Stimulated activated CD8-positive, alpha-beta memory T cell treated with anti-CD3 and anti-CD28 coated beads, Interleukin-7, amount 100 ng/mL, for 1 hour (primary cell): ENCODE measurements around the gene GPR156.
"Not testable (repeated sequence)": the region's sequence is repeated elsewhere in the genome, so short reads cannot be mapped to it uniquely, and the experiment has no call there.

ENCODE experiments used
- DNase-seq, 2 donors: peaks; one replicate each; pipeline ENCODE4 v3.0.0-alpha.2; 2020; ENCODE audit warnings: low read depth in 2 of 2

GPR156 gene

DNA sequence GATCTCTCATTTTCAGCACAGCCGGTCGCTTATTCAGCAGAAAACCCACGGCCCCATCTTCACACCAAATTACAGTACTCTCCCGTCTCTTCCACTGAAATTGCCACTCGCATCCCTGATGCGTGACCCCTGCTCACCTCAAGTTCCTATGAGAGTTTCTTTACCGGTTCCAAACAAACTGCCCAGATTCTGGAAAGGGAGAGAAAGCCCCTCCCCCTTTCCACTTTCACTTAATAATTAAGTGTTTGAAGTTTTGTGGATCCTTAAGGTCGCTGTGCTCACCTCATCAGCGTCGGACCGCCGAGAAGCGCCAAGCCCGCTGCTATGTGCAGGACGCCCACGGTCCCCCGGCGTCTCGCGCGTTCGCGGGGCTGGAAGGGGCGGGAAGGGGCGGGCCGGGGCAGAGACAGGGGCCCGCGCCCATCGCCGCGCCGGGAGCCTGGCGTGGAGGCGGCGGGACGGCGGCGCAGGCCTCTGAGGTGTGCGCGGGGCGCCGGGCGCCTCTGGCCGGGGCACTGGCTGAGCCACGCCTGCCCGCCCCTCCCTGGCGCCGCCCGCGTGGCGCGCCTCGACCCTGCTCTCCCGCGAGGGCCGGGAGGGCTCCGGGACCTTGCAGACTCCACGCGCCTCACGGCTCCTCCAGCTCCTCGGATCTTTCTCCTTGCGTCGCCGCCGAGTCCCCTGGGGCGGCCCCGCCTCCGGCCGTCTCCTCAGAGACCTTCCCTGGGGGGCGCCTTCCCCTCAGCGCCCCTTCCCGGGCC, at the start of gene GPR156:
GPR156 (minus strand) TSS at position 476 of the 761 bp plus-strand sequence. CDS start 41,124 bp downstream, outside the sequence.
- DNase-seq: no peak

DNA sequence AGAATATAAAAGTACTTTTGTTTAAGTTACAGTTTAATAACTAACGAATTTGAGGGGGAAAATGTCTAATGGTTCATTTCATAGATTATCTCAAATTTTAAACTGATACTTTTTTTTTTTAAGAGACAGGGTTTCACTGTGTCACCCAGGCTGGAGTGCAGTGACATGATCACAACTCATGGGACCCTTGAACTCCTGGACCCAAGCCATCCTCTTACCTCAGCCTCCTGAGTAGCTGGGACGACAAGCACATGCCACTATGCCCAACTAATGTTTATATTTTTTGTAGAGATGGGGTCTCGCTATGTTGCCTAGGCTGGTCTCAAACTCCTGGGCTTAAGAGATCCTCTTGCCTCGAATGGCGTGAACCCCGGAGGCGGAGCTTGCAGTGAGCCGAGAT, 47.6 kb upstream of the GPR156 start:
- DNase-seq: no peak

DNA sequence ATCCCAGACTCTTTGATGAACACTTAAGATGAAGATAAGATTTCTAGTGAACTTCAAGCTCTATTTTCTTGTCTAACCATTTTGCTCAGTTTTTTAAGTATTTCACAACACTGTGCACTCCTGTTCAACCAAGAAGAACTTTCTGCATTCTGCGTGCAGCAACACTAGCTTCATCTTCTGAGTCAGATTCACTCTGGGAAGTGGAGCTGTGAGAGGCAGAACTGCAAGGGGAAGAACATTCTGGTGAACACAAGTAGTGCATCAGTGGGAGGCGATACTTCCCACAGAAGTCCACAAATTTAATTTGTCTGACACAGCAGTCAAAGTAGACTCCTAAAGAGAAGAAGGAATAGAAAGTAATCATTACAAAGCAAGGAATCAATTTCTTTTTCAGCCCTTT, 46.1 kb upstream of the GPR156 start:
- no peak for DNase-seq

DNA sequence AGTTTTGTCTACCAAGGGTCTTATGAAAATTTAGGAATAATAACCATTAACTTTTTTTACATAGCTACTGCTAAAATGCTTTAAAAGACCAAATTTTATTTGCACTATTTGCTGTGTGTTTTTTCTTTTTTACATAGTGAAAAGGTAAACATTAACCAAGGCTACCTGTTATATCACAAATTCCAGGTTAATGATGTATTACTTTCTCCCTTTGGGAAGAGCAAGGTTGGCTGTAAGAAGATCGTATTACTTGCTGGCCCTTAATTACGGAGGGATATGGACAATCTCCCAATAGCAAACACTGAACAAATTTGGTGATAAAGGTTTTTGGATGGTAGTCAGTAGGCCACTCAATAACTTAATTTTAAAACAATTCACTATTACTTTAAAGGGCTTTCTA, 41.8 kb upstream of the GPR156 start:
- DNase-seq: no peak

DNA sequence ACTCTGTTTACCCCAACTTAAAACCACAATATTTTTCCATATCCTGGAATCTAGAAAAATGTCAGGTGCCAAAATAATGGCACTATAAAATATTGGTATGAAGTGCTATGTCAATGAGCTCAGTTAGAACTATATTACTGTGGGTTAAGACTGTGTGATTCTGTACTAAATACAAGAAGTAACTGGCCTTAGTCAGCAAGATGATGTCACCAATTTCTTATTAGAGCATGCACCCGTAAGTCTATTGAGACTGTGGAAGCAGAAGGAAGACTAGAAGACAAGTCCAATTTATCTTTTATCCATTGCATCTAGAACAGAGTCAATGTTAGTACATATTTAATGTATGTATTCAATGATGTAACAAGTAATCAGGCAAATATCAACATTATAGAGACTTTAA, 39.2 kb upstream of the GPR156 start:
- no peak for DNase-seq

GRCh38 chr3:120323761-120324160, 38.7 kb upstream of the GPR156 start:
- DNase-seq: not testable (repeated sequence)

GRCh38 chr3:120311863-120312794, 27.1 kb upstream of the GPR156 start:
- no peak for DNase-seq

GRCh38 chr3:120306519-120307455, 21.8 kb upstream of the GPR156 start:
- no peak for DNase-seq

DNA sequence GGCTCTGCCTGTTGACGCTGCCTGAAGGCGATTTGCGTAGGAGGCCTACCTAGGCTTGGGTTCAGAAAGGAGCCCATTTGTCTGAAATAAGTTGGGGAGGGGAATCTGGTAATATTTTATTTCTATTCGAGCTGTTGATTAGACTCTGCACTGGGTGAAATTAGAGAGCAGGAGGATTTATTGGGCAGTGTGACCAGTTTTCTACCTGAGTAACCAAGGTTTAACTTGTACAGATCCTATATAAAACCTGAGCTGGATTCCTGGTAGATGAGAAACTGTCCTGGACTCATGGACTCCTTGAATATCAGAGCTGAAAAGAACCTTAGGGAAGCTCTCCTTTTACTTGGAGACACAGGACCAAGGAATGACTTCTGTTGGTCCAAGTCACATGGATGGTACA, 19.6 kb upstream of the GPR156 start:
- DNase-seq: no peak

- DNase-seq: no peak
Measured at GRCh38 chr3:120302361-120302760, 17.3 kb upstream of the GPR156 start.

DNA sequence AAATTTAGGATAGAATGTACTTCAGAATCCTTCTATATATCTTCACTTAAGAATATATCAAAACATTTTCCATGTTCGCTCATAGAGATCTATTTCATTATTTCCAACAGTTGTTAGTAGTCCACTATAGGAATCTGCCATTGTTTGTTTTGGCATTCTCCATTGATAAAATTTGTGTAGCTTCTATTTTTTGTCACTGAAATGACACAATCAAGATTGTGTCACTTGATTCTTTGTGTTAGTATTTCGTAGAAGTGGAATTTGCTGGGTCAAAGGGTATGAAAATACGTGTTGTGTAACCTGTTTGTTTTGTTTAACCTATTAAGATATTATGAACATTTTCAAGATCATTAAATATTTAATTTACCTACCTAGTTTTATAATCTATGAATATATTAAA, 15.9 kb upstream of the GPR156 start:
- DNase-seq: no peak

- no peak for DNase-seq
Measured at GRCh38 chr3:120299403-120299802, 14.4 kb upstream of the GPR156 start.

DNA sequence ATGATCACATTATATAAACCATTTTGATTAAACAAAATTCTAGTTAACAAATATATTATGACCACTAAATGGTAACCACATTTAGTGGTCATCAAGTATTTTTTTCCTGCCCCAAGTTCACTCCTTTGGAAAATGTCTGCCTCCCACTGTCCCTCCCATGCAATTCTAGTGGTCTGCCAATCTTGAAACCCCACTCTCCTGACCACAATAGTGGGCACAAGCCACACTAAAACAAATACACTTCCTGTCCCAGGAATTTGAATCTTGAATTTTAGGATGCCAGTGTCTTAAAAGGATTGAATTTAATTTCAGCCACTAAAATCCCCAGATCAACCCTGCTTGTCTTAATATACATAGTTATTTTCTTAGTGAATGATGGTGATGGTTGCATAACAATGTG, 14.0 kb upstream of the GPR156 start:
- no peak for DNase-seq

GRCh38 chr3:120291552-120291951, 6.5 kb upstream of the GPR156 start:
- not testable (repeated sequence) for DNase-seq

DNA sequence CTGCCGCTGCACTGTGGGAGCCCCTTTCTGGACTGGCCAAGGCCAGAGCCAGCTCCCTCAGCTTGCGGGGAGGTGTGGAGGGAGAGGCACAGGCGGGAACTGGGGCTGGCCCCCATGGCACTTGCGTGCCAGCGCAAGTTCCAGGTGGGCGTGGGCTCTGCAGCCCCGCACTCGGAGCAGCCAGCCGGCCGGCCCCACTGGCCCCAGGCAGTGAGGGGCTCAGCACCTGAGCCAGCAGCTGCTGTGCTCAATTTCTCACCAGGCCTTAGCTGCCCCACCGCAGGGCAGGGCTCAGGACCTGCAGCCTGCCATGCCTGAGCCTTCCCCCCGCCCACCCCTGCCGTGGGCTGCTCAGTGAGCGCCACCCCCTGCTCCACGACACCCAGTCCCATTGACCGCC, 4.6 kb upstream of the GPR156 start:
- no peak for DNase-seq

GRCh38 chr3:120286465-120286864, 1.4 kb upstream of the GPR156 start:
- no peak for DNase-seq

DNA sequence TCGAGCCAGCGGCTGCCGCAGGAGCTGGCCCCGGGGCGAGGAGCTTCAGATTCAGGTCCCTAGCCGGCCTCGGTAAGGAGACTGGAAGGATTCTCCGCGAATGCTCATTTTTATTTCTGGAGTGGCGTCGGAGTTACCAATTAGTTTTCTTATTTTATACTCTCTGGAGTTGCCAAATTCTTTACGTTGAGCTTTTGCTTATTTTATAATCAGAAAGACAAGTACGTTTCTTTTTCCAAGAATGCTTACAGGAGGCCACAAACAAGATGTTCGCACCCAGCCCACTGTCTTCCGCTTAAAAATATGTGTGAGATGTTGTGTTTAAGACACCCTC, 453 bp upstream of the GPR156 start:
- no peak for DNase-seq

- no peak for DNase-seq
Measured at GRCh38 chr3:120281261-120281660, 3.8 kb downstream of the GPR156 start.

- DNase-seq: no peak
Measured at GRCh38 chr3:120280566-120280965, 4.5 kb downstream of the GPR156 start.

DNA sequence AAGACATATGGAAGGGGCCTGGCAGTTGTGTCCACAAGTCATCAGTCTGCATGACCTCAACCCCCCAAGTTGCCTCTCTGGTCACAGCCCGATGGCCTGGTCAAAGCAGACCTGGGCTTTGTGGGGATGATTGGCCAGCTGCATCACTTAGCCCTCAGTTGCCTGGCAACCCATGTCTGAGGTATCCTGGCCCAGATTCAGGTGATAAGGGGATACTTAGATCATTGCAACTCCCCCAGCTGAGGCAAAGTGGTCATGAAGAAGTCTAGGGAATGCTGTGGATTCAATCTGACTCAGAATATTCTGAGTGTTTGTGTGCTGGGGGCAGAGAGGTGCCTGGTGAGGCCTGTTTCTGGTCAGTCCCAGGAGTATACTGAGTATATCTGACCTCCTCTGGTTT, 5.0 kb downstream of the GPR156 start:
- no peak for DNase-seq

DNA sequence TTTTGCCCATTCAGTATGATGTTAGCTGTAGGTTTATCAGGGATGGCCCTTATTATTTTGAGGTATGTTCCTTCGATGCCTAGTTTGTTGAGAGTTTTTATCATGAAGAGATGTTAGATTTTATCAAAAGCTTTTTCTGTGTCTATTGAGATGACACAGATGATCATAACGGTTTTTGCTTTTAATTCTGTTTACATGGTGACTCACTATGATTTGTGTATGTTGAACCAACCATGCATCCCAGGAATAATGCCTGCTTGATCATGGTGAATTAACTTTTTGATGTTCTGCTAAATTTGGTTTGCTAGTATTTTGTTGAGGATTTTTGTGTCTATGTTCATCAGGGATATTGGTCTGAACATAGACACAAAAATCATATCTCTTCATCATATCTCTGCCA, 8.3 kb downstream of the GPR156 start:
- DNase-seq: no peak

DNA sequence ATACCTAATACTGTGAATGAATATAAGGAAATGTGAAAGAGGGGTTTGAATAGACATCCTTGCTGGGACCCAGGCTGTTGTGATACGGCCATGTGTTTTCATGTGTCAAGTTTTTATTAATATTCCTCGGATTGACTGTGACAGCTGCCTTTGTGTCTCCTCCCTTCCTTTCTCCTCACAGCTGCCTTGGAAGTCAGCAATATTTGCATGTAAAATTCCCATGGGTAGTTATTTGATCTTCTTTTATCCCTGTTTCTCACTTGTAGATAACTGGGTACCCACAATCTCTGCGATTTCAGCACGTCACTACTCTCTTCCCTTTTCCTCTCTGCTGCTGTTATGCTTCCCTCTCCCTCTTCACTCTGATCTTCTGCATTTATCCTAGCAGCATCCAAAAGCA, 9.4 kb downstream of the GPR156 start:
- DNase-seq: no peak
